Right ventricle myocardium superior (tissue), 1 donor: ENCODE measurements around the gene KCNK15. TPM values are rescaled to one million over a fixed set of nuclear protein-coding genes. Genes with fewer than 3 reads are reported as not detected.
A peak's percentile ranks its signal among the peaks of the same experiment; 100 is the strongest.
"Not testable (repeated sequence)": the region's sequence is repeated elsewhere in the genome, so short reads cannot be mapped to it uniquely, and the experiment has no call there.

Experiments used
- ATAC-seq: fragments of 200-7000 bp; cut with Tn5 transposase; one replicate; pipeline ENCODE4 v1.9.1; 2020; ENCODE audit warnings: mild to moderate bottlenecking; ENCODE audit not compliant: poor library complexity
- DNase-seq: peaks from one replicate; pipeline ENCODE4 v3.0.0-alpha.2; 2020
- intact Hi-C: fragments of 100-400 bp; cut with DNase I; formaldehyde crosslinking; loops from one replicate; pipeline ENCODE4 v1.11.2; 2022
- total RNA-seq: library from RNA; stranded (reverse); fragmentation: NEBNext Ultra II Directional; extraction: Animal tissue kit (Norgen Biotek cat#: 25700); gene quantifications from one replicate; pipeline ENCODE4 v1.2.1, GENCODE V29; 2021
- donor health status: DM: no; HTN: yes; CAD: no; lungs with severe emphysema.

The KCNK15 gene
- total RNA-seq, 1 donor from 2014 or later, result 0.19 TPM

DNA sequence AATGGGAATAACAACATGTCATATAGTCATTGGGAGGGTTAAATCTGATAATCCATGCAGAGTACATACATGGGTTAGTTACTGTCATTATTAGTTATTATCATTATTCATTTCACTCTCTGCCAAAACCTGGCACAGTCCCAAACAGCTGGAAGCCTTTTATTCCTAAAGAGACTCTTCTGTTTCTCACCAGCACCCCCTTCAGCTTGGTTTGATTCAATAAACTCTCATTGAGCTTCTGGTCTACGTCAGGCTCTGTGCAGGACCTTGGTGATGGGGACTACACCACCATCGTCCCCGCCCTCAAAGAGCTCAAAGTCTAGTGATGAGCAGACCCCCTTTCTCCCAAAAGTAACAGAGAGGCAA lies 2.3 kb downstream of the KCNK15 start:
- DNase-seq (no peak), ATAC-seq (no peak)
- intact Hi-C loops, result no loop called here

DNA sequence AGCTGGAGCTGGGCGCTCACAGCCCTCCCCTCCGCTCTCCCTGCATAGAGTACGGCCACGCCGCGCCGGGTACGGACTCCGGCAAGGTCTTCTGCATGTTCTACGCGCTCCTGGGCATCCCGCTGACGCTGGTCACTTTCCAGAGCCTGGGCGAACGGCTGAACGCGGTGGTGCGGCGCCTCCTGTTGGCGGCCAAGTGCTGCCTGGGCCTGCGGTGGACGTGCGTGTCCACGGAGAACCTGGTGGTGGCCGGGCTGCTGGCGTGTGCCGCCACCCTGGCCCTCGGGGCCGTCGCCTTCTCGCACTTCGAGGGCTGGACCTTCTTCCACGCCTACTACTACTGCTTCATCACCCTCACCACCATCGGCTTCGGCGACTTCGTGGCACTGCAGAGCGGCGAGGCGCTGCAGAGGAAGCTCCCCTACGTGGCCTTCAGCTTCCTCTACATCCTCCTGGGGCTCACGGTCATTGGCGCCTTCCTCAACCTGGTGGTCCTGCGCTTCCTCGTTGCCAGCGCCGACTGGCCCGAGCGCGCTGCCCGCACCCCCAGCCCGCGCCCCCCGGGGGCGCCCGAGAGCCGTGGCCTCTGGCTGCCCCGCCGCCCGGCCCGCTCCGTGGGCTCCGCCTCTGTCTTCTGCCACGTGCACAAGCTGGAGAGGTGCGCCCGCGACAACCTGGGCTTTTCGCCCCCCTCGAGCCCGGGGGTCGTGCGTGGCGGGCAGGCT lies 4.6 kb downstream of the KCNK15 start:
- intact Hi-C loops, result no loop called here
- DNase-seq, result no peak
- no peak for ATAC-seq

- no peak for DNase-seq
- ATAC-seq, result no peak
- intact Hi-C loops, result no loop called here
Measured at GRCh38 chr20:44752099-44752931, 6.7 kb downstream of the KCNK15 start.

- no peak for DNase-seq
- intact Hi-C loops, result no loop called here
- no peak for ATAC-seq
Measured at GRCh38 chr20:44754554-44754953, 8.9 kb downstream of the KCNK15 start.

GRCh38 chr20:44756011-44756688 lies 10.5 kb downstream of the KCNK15 start:
- intact Hi-C loops, result no loop called here
- DNase-seq (no peak), ATAC-seq (no peak)

- ATAC-seq, result no peak
- intact Hi-C loops, result no loop called here
- no peak for DNase-seq
Measured at GRCh38 chr20:44756956-44757355, 11.3 kb downstream of the KCNK15 start.

- ATAC-seq, result no peak
- intact Hi-C loops, result no loop called here
Measured at GRCh38 chr20:44758247-44759101, 12.8 kb downstream of the KCNK15 start.

GRCh38 chr20:44759595-44759994 lies 13.9 kb downstream of the KCNK15 start:
- ATAC-seq (no peak), DNase-seq (no peak)
- intact Hi-C loops, result no loop called here

More at GRCh38 chr20:44758247-44759101, 12.8 kb downstream of the KCNK15 start:
- no peak for DNase-seq

- ATAC-seq (no peak), DNase-seq (no peak)
- intact Hi-C loops, result no loop called here
Measured at GRCh38 chr20:44761423-44761822, 15.8 kb downstream of the KCNK15 start.

DNA sequence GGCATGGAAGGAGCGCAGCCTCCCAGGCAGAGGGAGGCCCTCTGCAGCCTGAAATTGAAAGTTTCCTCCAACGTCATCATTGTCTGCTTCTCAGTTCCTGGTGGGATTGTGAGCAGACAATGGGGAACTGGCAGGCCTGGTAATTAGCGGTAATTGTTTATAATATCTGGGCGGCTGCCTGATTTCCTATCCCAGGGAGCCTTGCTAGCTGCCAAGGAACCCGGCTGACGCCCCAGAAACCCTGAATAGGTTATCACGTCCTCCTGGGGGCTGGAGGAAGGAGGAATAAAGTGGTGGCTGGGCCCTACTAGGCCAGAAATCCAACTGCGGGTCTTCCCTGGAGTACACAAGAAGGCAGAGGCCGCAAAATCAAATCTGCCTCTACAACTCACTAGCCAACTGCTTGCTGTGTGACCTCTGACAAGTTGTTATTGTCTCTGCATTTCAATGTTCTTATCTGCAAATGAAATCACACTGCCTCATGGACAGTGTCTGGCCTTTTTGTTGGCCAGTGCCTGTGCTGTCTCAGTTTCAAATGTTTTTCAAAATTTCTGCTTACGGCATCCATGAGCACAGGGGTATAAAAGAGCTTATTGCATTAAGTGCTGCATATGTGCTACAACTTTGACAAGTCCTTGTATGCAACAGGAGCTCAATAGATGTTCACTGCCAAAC lies 16.9 kb downstream of the KCNK15 start:
- intact Hi-C loops, result no loop called here
- no peak for DNase-seq

GRCh38 chr20:44763798-44764197 lies 18.1 kb downstream of the KCNK15 start:
- DNase-seq, ATAC-seq, intact Hi-C loops: not testable (repeated sequence)

More for the DNA sequence above, 16.9 kb downstream of the KCNK15 start:
- peak; percentile 41 for ATAC-seq

DNA sequence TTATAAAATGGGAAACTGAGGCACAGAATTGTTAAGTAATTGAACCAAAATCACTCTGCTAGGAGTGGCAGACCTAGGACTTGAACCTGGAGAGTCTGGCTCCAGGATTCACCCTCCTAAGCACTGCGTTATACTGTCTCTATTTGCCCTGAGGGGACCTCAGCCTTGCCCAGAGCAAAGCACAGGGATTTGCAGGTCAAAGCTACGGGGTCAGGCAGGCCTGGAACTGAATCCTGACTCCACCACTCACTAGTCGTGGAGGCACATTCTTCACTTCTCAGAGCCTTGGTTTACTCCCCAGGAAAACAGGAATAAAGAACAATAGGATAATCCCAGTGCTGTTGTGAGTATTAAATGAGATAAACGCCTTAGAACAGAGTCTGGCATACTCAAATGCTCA lies 19.4 kb downstream of the KCNK15 start:
- intact Hi-C loops, result no loop called here
- ATAC-seq, result no peak
- DNase-seq, result no peak

DNA sequence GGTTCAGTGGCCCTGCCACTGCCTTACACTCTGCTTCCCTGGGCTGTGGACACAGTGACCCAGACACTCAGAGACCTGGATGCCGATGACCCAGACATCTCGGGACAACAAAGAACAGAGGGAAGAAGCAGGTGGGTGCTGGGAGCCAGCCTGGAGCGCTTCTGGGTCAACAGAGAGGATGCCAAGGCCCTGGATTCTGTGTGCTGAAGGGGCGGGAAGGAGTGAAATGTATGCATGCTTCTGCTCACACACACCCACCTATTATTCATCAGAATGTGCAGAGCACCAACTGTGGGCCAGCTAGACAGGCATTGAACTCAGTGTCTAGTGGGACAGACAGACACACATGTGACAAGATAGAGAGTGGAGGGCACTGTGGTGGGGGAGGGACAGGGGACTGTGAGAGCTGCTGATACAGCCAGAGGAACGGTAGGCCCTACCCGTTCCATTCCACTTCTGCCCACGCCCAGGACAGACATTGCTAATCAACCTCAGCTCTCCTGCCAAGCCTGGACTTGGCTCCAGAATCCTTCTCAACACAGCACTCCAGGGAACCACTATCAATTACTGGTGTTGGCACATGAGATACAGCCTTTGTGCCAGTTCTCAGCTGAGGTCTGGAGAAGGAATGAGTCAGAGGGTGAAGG lies 20.2 kb downstream of the KCNK15 start:
- no peak for DNase-seq
- intact Hi-C loops, result no loop called here
- ATAC-seq, result no peak

GRCh38 chr20:44768256-44768655 lies 22.6 kb downstream of the KCNK15 start:
- ATAC-seq, result no peak
- intact Hi-C loops, result no loop called here
- DNase-seq, result no peak

GRCh38 chr20:44768854-44769480 lies 23.3 kb downstream of the KCNK15 start:
- DNase-seq (no peak), ATAC-seq (no peak)
- intact Hi-C loops, result no loop called here

- intact Hi-C loops, result no loop called here
- no peak for ATAC-seq
- DNase-seq, result no peak
Measured at GRCh38 chr20:44769481-44769863, 23.8 kb downstream of the KCNK15 start.

- intact Hi-C loops, result no loop called here
- ATAC-seq (no peak), DNase-seq (no peak)
Measured at GRCh38 chr20:44770484-44771171, 25.0 kb downstream of the KCNK15 start.
